ENCODE data around the gene MT1X. TPM values are rescaled to one million over a fixed set of nuclear protein-coding genes. Genes with fewer than 3 reads are reported as not detected.
"Not testable (repeated sequence)": the region's sequence is repeated elsewhere in the genome, so short reads cannot be mapped to it uniquely, and the experiment has no call there.

The MT1X gene
- polyA plus RNA-seq, 1 experiment = 60.2 TPM

GRCh38 chr16:56672761-56673536 is 9.3 kb upstream of the MT1X start:
- Histone ChIP-seq H3K4me3 (ENCODE audit: low read depth, low read length) (no peak overlapping the region), H3K36me3 (ENCODE audit: control insufficient read depth, insufficient read depth, low read length) (no peaks in the 10 kb centered on the region), H3K27me3 (ENCODE audit: control insufficient read depth, insufficient read depth, low read length) (peaks cover 47% of the 10 kb centered on the region)
- no peak for TF ChIP-seq CTCF (IDR thresholded peaks at IDR 0.05; ENCODE audit: insufficient read depth, low read depth, low read length)
- ChIA-PET POLR2A (no interaction called here), CTCF (interaction anchor here (0.6 to 2.6 kb wide), 6 partner anchors 11 to 120 kb away, joined by 3 to 12 read pairs (median 4); partner anchors contain the start of gene MT1X)
- no peak for DNase-seq (ENCODE audit: low read depth)

DNA sequence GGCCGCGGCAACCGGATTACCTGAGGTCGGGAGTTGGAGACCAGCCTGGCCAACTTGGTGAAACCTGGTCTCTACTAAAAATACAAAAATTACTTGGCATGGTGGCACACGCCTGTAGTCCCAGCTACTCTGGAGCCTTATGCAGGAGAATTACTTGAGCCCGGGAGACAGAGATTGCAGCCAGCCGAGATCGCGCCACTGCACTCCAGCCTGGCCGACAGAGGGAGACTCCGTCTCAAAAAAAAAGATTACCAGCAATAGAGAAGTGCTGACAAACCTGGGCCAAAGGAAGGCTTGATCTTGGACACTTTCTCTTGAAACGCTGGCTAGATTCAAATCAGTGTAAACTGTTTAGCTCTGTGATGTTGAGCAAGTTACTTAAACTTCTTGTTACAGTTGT is 8.3 kb upstream of the MT1X start:
- no peak for DNase-seq (ENCODE audit: low read depth)
- Histone ChIP-seq H3K27me3 (ENCODE audit: control insufficient read depth, insufficient read depth, low read length) (peaks cover 38% of the 10 kb centered on the region), H3K36me3 (ENCODE audit: control insufficient read depth, insufficient read depth, low read length) (no peaks in the 10 kb centered on the region), H3K4me3 (ENCODE audit: low read depth, low read length) (no peak overlapping the region)
- peak; percentile 53; the same call in 1 of the 2 replicates for TF ChIP-seq CTCF (IDR thresholded peaks at IDR 0.05; ENCODE audit: insufficient read depth, low read depth, low read length)
- ChIA-PET CTCF (interaction anchor here (0.6 to 2.6 kb wide), 7 partner anchors 10 to 65 kb away, joined by 4 to 12 read pairs (median 4); partner anchors contain the start of gene MT1X), POLR2A (interaction anchor here (0.7 kb wide), 1 partner anchor 9 kb away, joined by 3 read pairs; no protein-coding TSS in a partner anchor)

GRCh38 chr16:56674570-56674969 is 7.7 kb upstream of the MT1X start:
- ChIA-PET CTCF (interaction anchor here (0.6 to 2.6 kb wide), 4 partner anchors 9 to 65 kb away, joined by 4 to 12 read pairs (median 4); partner anchors contain the start of gene MT1X), POLR2A (interaction anchor here (0.7 kb wide), 1 partner anchor 8 kb away, joined by 3 read pairs; no protein-coding TSS in a partner anchor)
- not testable (repeated sequence) for H3K4me3 ChIP-seq (ENCODE audit: low read depth, low read length); DNase-seq (ENCODE audit: low read depth); H3K36me3 ChIP-seq (ENCODE audit: control insufficient read depth, insufficient read depth, low read length)
- peaks cover 31% of the 10 kb centered on the region for H3K27me3 ChIP-seq (ENCODE audit: control insufficient read depth, insufficient read depth, low read length)

DNA sequence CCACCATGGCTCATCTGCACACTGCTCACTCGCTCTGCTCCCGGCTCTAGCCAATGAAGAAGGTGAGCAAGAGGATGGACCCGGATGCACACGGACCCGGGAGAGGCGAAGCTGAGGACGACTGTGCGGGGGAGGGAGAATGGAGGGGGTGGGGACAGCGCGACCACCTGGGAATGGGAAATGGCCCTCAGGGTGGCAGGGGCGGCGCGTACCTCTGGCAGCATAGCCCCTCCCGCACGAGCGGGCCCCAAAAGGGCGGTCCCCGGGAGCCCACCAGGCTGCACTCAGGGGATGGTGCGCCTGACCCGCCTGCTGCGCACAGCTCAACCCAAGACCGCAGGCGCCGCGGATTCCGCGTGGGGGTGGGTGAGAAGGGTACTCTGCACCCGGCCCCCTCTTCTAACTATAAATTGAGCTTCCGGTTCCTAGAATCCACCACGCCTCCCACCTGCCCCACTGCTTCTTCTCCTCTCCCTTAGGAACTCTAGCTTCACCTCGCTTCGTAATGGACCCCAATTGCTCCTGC is 6.5 kb upstream of the MT1X start:
- Histone ChIP-seq H3K36me3 (ENCODE audit: control insufficient read depth, insufficient read depth, low read length) (no peaks in the 10 kb centered on the region), H3K27me3 (ENCODE audit: control insufficient read depth, insufficient read depth, low read length) (peaks cover 20% of the 10 kb centered on the region), H3K4me3 (ENCODE audit: low read depth, low read length) (no peak overlapping the region)
- no peak for DNase-seq (ENCODE audit: low read depth)
- CTCF ChIA-PET = interaction anchor here (0.8 to 1.1 kb wide), 3 partner anchors 14 to 64 kb away, joined by 3 to 4 read pairs (median 3); no protein-coding TSS in a partner anchor
- POLR2A ChIA-PET = no interaction called here
- TF ChIP-seq CTCF (IDR thresholded peaks at IDR 0.05; ENCODE audit: insufficient read depth, low read depth, low read length) = no peak

- no peak for TF ChIP-seq CTCF (IDR thresholded peaks at IDR 0.05; ENCODE audit: insufficient read depth, low read depth, low read length)
- Histone ChIP-seq H3K4me3 (ENCODE audit: low read depth, low read length) (no peak overlapping the region), H3K27me3 (ENCODE audit: control insufficient read depth, insufficient read depth, low read length) (peaks cover 9% of the 10 kb centered on the region), H3K36me3 (ENCODE audit: control insufficient read depth, insufficient read depth, low read length) (no peaks in the 10 kb centered on the region)
- no peak for DNase-seq (ENCODE audit: low read depth)
- CTCF ChIA-PET = interaction anchor here (0.9 to 1.4 kb wide), 5 partner anchors 25 to 152 kb away, joined by 3 read pairs; partner anchors contain the start of gene MT1E
- POLR2A ChIA-PET = no interaction called here
Observed at GRCh38 chr16:56677474-56677873, 4.8 kb upstream of the MT1X start.

Measured in BJ (cell line).